IgD-negative memory B cell (primary cell): ENCODE data around the gene DCAF17. TPM values are rescaled to one million over a fixed set of nuclear protein-coding genes. Genes with fewer than 3 reads are reported as not detected.
"Not testable (repeated sequence)": the region's sequence is repeated elsewhere in the genome, so short reads cannot be mapped to it uniquely, and the experiment has no call there.

Source experiments
- H3K27ac Mint-ChIP-seq, 3 donors: one replicate each; pipeline ENCODE4 v1.8.0; 2020 to 2022; ENCODE audit warnings: mild to moderate bottlenecking in 3 of 3, mixed read lengths in 3 of 3, moderate library complexity in 1 of 3
- H3K27me3 Mint-ChIP-seq: one replicate; pipeline ENCODE4 v1.8.0; 2021; ENCODE audit warnings: mixed read lengths
- H3K36me3 Mint-ChIP-seq: one replicate; pipeline ENCODE4 v1.8.0; 2020; ENCODE audit warnings: mild to moderate bottlenecking, mixed read lengths
- H3K4me1 Mint-ChIP-seq, 3 donors: one replicate each; pipeline ENCODE4 v1.8.0; 2020 to 2022; ENCODE audit warnings: mixed read lengths in 3 of 3, mild to moderate bottlenecking in 1 of 3
- H3K4me3 Mint-ChIP-seq, 4 donors: one replicate each; pipeline ENCODE4 v1.8.0; 2020 to 2022; ENCODE audit warnings: mild to moderate bottlenecking in 4 of 4, mixed read lengths in 4 of 4, moderate library complexity in 3 of 4
- H3K9me3 Mint-ChIP-seq, 3 donors: one replicate each; pipeline ENCODE4 v1.8.0; 2020 to 2021; ENCODE audit warnings: mixed read lengths in 3 of 3, mild to moderate bottlenecking in 1 of 3
- polyA plus RNA-seq: library from polyadenylated mRNA; unstranded; fragments of 300-500 nt; fragmentation: Illumina TruSeq; gene quantifications from one replicate; pipeline ENCODE4 v1.2.3, GENCODE V29; 2021

DCAF17 gene
- polyA plus RNA-seq, 1 donor from 2014 or later, result 13.3 TPM

DNA sequence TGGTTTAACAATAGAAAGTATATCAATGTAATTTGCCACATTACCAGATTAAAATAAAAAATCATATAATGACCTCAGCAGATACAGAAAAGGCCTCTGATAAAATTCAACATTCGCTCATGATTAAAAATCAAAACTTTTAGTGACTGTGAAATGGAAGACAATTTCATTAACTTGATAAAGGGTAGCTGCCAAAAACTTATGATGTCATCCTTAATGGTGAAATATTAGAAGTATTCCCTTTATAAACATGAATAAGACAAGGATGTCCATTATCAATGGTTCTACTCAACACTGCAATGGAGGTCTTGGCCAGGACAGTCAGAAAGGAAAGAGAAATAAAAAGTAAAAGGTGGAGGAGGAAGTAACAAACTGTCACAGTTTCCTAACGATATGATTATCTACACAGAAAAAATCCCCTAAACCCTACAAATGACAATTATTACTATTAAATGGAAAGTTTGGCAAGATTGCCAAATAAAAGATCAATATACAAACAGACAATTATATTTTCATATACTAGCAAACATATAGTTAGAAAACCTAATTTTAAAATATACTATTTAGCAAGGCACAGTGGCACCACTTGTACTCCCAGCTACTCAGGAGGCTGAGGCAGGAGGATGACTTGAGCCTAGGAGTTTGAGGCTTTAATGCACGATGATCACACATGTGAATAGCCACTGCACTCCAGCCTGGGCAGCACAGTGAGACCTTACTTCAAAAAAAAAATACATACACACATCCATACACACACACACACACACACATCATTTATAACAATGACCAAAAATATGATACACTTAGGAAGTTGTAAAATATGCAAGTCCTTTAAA is 13.1 kb upstream of the DCAF17 start:
- peaks cover 3 to 27% (median 14%) of the 10 kb centered on the region in 3 donors for H3K9me3 Mint-ChIP-seq
- H3K4me3 Mint-ChIP-seq, result peak overlapping the region in 1 of 4 donors; percentile 76
- peaks cover 9 to 13% (median 12%) of the 10 kb centered on the region in 3 donors for H3K4me1 Mint-ChIP-seq
- no peaks in the 10 kb centered on the region for H3K27me3 Mint-ChIP-seq
- peak overlapping the region; percentile 6 to 64 (median 29) for H3K27ac Mint-ChIP-seq
- peaks cover 7% of the 10 kb centered on the region for H3K36me3 Mint-ChIP-seq

DNA sequence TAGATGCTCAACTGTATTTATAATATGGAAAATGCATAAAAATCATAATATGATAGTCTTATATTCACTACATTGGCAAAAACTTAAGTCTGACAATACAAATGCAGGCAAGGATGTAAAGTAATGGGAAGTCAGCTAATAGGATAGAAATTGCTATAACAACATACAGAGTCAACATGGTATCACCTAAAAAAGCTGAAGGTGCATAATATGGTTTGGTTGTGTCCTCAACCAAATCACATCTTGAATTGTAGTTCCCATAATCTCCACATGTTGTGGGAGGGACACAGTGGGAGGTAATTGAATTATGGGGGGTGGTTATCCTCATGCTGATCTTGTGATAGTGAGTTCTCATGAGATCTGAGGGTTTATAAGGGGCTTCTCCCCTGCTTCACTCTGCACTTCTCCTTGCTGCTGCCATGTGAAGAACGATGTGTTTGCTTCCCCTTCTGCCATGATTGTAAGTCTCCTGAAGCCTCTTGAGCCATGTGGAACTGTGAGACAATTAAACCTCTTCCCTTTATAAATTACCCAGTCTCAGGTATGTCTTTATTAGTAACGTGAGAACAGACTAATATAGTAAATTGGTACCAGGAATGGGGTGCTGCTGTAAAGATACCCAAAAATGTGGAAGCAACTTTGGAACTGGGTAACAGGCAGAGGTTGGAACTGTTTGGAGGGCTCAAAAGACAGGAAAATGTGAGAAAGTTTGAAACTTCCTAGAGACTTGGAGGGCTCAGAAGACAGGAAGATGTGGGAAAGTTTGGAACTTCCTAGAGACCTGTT is 11.1 kb upstream of the DCAF17 start:
- not testable (repeated sequence) for H3K27ac Mint-ChIP-seq, H3K36me3 Mint-ChIP-seq, H3K27me3 Mint-ChIP-seq, H3K4me3 Mint-ChIP-seq
- peaks cover 3 to 27% (median 14%) of the 10 kb centered on the region in 3 donors for H3K9me3 Mint-ChIP-seq
- peaks cover 10 to 11% (median 11%) of the 10 kb centered on the region in 3 donors for H3K4me1 Mint-ChIP-seq

DNA sequence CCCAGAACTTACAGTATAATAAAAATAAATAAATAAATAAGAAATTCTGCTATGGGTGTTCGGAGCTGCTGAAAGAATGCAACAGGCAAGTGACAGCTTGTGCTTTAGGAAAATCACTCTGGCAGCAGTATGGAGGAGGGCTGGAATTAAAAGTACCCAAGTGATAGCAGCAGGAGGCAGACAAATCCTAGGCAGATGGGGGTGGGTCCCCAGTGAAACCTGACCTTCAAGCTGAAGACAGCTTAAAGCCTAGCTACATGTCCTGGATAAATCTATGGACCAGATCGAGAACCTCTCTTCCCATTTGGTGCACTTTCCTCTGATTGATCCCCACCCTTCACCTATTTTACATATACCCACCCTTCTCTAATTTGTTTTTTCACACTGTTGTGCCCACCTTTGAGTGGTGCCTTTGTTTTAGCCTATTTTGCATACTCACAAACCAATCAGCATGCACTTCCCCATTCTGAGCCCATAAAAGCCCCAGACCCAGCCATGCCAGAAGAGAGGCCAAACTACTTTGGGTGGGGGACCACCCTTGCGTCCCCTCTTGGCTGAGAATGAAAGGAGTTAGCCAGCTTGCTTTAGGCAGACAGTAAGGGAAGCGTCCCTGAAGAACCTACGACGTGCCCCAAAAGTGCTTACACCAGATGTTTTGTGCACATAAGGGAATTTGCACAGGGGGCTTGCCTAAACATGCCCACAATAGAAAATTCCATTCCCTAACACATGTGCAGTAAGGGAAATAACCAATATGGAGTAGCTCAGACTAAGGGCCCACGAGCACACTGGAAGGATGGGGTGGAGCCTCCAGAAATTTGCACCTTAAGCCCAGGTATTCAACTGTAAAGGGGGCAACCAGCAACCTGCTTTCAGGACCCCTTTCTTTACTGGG is 3.3 kb upstream of the DCAF17 start:
- Mint-ChIP-seq H3K9me3 (peaks cover 0 to 5% (median 0%) of the 10 kb centered on the region in 3 donors), H3K27me3 (no peaks in the 10 kb centered on the region), H3K27ac (no peak overlapping the region), H3K4me1 (peaks cover 10 to 29% (median 21%) of the 10 kb centered on the region in 3 donors), H3K36me3 (peaks cover 3% of the 10 kb centered on the region), H3K4me3 (no peak overlapping the region)

DNA sequence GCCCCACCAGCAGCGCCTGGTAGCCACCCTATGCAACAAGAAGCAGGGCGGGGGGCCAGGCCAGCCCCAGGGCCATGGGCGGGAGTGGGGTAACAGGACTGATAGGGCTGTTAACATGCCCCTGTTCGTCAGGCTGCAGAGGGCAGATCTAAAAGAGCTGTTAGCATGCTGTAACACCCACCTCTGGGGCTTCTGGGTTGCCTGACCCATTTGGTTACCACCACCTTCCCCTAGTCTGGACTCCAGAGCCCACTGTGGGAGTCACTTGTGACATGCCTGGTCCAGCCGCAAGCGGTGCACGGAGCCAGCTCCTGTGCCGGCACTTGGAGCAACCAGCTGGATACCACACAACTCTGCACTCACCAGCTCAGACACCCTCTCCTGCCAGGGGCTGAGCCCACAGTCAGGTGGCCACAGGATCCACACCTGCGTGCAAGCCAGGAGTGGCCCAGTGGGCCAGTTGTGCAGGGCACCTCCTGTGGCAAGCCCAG is 2.3 kb upstream of the DCAF17 start:
- peak overlapping the region in 1 of 3 donors; percentile 16 for H3K27ac Mint-ChIP-seq
- peaks cover 7% of the 10 kb centered on the region for H3K36me3 Mint-ChIP-seq
- H3K4me3 Mint-ChIP-seq, result peak overlapping the region in 1 of 4 donors; percentile 80
- H3K9me3 Mint-ChIP-seq, result peaks cover 0 to 5% (median 0%) of the 10 kb centered on the region in 3 donors
- H3K27me3 Mint-ChIP-seq, result no peaks in the 10 kb centered on the region
- H3K4me1 Mint-ChIP-seq, result peaks cover 10 to 29% (median 22%) of the 10 kb centered on the region in 3 donors

DNA sequence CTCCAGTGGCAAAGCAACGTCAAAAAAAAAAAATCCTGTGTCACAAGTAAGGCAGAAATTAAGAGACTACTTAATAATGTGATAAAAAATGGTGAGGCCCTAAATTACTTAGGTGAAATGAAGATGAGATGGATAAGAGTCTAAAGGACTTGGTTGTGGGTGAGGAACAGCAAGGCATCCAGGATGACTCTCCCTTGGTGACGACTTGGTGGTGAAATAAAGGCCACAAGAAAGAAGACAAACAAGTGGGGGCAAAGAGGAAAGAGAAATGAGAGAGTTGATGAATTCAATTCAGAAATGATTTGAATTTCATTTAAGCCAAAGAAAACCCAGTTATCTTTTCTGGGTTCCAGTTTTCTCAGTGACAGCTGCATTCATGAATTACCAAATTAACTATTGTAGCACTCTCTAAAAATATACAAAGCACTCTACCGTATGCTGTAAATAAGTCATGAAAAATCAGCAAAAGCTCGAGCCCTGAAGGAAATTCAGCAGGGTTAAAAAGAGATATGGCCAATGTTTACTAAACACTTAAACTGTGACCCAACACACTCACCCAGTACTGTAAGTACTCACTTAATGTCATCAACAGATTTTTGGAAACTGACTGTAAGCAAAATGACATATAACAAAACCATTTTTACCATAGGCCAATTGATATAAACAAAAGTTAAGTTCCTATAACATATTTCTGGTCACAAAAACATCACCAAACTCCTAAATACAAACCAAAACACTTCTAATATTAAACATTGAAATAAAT is 1.6 kb upstream of the DCAF17 start:
- Mint-ChIP-seq H3K4me1 (peaks cover 9 to 25% (median 23%) of the 10 kb centered on the region in 3 donors), H3K27me3 (no peaks in the 10 kb centered on the region), H3K36me3 (peaks cover 9% of the 10 kb centered on the region), H3K4me3 (peak overlapping the region; percentile 80 to 99 (median 94)), H3K27ac (peak overlapping the region in 2 of 3 donors; percentile 64 to 92), H3K9me3 (peaks cover 0 to 5% (median 0%) of the 10 kb centered on the region in 3 donors)

DNA sequence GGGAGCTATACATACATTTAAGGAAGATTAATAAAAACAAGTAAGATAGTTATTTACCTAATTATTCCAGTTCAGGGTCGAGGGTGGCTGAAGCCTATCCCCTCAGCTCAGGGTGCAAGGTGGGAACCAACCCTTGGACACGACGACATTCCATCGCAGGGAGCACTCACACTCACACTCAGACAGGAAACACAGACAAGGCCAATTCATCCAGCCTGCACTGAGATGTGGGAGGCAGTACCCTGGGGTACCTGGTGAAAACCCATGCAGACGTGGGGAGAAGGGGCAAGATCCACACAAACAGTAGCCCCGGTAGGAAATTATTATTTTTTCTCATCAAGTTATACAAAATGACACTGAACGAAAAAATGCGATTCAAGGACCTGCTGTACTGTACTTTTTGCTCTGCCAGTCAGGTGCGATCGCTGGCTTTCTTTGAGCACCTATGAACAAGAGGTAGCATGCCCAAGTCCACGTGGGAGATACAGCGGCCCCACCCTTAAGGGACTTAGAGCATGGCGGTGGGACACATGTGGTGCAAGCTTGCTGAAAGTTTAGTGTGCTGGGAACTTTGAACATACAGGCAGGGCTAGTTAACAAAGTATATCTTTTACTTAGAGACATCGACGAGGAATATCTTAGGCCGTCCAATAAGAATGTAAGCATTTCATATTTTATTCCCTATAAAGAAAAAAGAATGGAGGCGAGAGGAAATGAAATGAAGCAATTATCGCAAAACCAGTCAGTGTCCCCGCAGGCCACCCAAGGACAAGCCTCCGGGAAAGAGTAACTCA is 860 bp upstream of the DCAF17 start:
- peaks cover 0 to 5% (median 0%) of the 10 kb centered on the region in 3 donors for H3K9me3 Mint-ChIP-seq
- H3K27ac Mint-ChIP-seq, result peak overlapping the region; percentile 64 to 92 (median 92)
- peaks cover 12% of the 10 kb centered on the region for H3K36me3 Mint-ChIP-seq
- H3K4me3 Mint-ChIP-seq, result peak overlapping the region; percentile 80 to 99 (median 94)
- no peaks in the 10 kb centered on the region for H3K27me3 Mint-ChIP-seq
- peaks cover 12 to 23% (median 23%) of the 10 kb centered on the region in 3 donors for H3K4me1 Mint-ChIP-seq

DNA sequence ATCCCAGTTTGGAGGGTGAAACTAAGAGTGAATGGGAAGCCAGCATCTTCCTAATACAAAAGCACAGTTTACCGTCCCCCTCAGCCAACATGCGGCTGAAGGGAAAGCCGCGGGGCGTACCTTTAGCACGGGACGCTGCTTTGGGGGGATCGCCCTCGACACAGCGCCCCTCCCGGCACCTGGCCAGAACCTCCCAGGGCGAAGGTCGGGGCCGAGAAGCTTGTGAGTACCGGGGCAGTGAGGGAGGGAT is 338 bp upstream of the DCAF17 start, which contains the start of gene METTL8:
Gene METTL8, minus strand, starts transcription at position 228 of the 250 bp plus-strand sequence. CDS start 41,805 bp downstream, outside the sequence.
- Mint-ChIP-seq H3K9me3 (peaks cover 0 to 5% (median 0%) of the 10 kb centered on the region in 3 donors), H3K36me3 (peaks cover 15% of the 10 kb centered on the region), H3K27me3 (no peaks in the 10 kb centered on the region), H3K4me1 (peaks cover 17 to 23% (median 23%) of the 10 kb centered on the region in 3 donors), H3K4me3 (peak within 1 kb of the TSS; percentile 80 to 99 (median 94)), H3K27ac (peak within 1 kb of the TSS; percentile 64 to 92 (median 92))

DNA sequence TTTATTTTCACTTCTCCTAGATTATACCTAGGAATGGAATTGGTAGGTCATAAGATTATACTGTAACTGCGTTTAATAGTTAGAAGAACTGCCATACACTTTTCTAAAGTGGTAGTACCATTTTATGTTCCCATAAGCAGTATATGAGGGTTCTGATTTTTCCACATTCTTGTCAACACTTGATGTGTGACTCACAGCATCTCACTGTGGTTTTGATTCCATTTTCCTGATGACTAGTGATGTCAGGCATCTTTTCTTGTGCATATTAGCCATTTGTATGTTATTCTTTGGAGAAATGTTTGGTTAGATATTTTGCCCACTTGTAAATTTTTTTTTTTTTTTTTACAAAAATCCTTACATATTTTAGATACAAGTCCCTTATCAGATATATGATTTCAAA is 2.3 kb downstream of the DCAF17 start:
- no peaks in the 10 kb centered on the region for H3K9me3 Mint-ChIP-seq
- peak overlapping the region in 2 of 4 donors; percentile 32 to 80 for H3K4me3 Mint-ChIP-seq
- H3K4me1 Mint-ChIP-seq, result peaks cover 21 to 26% (median 23%) of the 10 kb centered on the region in 3 donors
- no peaks in the 10 kb centered on the region for H3K27me3 Mint-ChIP-seq
- no peak overlapping the region for H3K27ac Mint-ChIP-seq
- peaks cover 13% of the 10 kb centered on the region for H3K36me3 Mint-ChIP-seq

DNA sequence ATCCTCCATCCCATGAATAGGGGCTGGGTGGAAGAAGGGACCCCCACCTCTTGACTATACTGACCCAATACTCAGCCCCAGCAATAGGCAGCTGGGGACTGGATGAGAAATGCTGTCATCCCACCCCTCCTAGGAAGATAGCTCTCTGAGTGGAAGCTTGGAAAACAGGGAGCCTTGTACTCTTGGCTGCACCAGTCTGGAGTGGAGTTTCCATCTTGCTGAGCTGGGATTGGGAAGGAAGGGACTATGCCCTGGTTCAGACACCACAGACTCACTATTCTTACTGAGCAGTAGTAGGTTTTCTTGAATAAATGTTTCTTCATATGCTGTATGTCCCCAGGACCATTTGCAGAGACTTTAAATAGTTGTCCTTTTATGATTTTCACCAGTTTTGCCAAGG is 7.4 kb downstream of the DCAF17 start:
- peaks cover 0 to 14% (median 5%) of the 10 kb centered on the region in 3 donors for H3K4me1 Mint-ChIP-seq
- no peaks in the 10 kb centered on the region for H3K9me3 Mint-ChIP-seq
- no peaks in the 10 kb centered on the region for H3K27me3 Mint-ChIP-seq
- no peak overlapping the region for H3K27ac Mint-ChIP-seq
- H3K36me3 Mint-ChIP-seq, result peaks cover 11% of the 10 kb centered on the region
- peak overlapping the region in 1 of 4 donors; percentile 29 for H3K4me3 Mint-ChIP-seq

DNA sequence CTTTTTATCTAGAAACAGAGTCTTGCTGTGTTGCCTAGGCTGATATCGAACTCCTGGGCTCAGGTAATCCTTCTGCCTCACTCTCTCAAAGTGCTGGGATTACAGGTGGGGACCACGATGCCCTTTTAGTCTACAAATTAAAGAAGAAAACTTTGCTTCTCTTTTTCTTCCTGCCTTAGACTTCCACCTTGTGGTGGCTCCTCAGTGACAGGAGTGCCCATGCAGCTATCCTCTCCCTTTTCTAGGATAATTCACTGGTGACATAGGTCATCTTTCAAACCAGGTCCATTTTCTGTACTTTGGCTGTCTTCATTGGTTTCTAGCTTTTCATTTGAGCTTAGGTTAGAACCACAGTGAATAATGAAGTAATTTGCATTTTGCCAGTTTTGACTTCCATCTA is 13.6 kb downstream of the DCAF17 start:
- Mint-ChIP-seq H3K9me3 (no peaks in the 10 kb centered on the region), H3K4me3 (no peak overlapping the region), H3K27ac (no peak overlapping the region), H3K27me3 (no peaks in the 10 kb centered on the region), H3K4me1 (no peaks in the 10 kb centered on the region), H3K36me3 (peaks cover 4% of the 10 kb centered on the region)

DNA sequence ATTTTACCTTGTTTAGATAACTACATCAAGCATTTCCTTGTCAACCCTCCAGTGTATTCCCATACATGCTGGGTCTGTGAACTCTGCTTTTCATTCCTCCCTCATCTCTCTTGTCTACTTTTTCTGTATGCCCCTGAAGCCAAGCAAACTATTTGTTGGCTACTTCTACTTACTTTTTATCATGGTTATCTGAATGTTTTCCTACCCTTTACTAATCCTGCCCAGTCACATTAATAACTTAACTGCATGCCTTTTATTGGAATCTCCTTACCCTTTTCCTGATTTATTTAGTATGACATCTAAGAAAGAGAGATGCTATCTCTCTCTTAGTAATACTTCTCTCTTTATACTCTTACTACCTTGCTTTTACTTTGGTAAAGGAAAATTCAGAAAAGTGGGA is 17.0 kb downstream of the DCAF17 start:
- Mint-ChIP-seq H3K36me3 (peaks cover 16% of the 10 kb centered on the region), H3K9me3 (peaks cover 0 to 3% (median 0%) of the 10 kb centered on the region in 3 donors), H3K27ac (no peak overlapping the region), H3K4me3 (no peak overlapping the region), H3K4me1 (peaks cover 0 to 2% (median 0%) of the 10 kb centered on the region in 3 donors), H3K27me3 (no peaks in the 10 kb centered on the region)

DNA sequence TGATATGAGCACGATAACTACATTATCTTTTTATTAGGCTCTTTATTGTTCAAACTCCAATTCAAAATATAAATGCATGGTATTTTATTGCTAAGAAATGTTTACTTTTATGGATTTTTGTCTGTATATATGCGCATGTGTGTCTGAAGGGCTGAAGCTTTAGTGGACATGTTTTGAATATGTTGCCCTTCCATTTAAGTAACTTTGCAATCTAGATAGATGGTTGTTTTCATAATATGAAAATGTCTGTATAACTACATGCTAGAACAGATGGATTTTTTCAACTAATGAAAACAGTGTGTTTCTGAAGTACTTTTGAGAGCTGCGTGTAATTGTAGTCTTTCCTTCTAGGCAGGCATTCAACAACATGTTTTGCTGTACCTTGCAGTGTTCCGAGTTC is 18.7 kb downstream of the DCAF17 start:
- Mint-ChIP-seq H3K27ac (no peak overlapping the region), H3K4me1 (peaks cover 0 to 2% (median 0%) of the 10 kb centered on the region in 3 donors), H3K9me3 (peaks cover 0 to 3% (median 0%) of the 10 kb centered on the region in 3 donors), H3K27me3 (no peaks in the 10 kb centered on the region), H3K36me3 (peaks cover 22% of the 10 kb centered on the region), H3K4me3 (no peak overlapping the region)

DNA sequence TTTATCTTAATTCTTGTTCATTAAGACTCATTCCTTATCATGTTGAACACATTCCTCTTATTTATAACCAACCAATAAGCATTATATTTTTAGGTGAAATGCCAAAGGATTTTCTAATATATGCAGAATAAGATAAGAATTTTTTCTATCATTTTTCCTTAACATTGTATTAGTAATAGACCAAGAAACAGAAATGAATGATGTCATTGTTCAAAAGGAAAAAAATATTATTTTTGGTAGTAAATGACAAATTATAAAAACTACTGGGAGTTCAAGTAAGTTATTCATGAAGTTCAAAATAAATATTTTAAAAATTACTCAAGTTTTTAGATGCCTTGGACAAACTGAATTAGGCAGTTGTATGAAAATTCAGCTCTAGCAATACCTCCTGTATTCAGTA is 25.5 kb downstream of the DCAF17 start:
- no peak overlapping the region for H3K27ac Mint-ChIP-seq
- H3K27me3 Mint-ChIP-seq, result no peaks in the 10 kb centered on the region
- H3K36me3 Mint-ChIP-seq, result peaks cover 20% of the 10 kb centered on the region

More for the DNA sequence above, 25.5 kb downstream of the DCAF17 start:
- Mint-ChIP-seq H3K9me3 (peaks cover 0 to 3% (median 0%) of the 10 kb centered on the region in 3 donors), H3K4me3 (no peak overlapping the region), H3K4me1 (no peaks in the 10 kb centered on the region)
